Effector memory CD4-positive, alpha-beta T cell (primary cell): ENCODE data around the gene C3orf62.
"Not testable (repeated sequence)": the region's sequence is repeated elsewhere in the genome, so short reads cannot be mapped to it uniquely, and the experiment has no call there.

Experiments
- DNase-seq, 3 donors: peaks; one replicate each; pipeline ENCODE4 v3.0.0-alpha.2; 2020
- H3K27ac ChIP-seq: 2 replicates; pipeline ENCODE4 v1.7.0; 2013; ENCODE audit warnings: mild to moderate bottlenecking, low read length, moderate library complexity; ENCODE audit not compliant: insufficient read depth, poor library complexity, severe bottlenecking
- H3K27me3 ChIP-seq: replicated peaks from 2 replicates; pipeline ENCODE4 v1.7.0; 2013; ENCODE audit warnings: mild to moderate bottlenecking, low read length; ENCODE audit not compliant: insufficient read depth, control insufficient read depth, poor library complexity, severe bottlenecking
- H3K36me3 ChIP-seq: 2 replicates; pipeline ENCODE4 v1.7.0; 2013; ENCODE audit warnings: mild to moderate bottlenecking, low read length, moderate library complexity; ENCODE audit not compliant: control insufficient read depth, insufficient read depth
- H3K4me1 ChIP-seq: 2 replicates; pipeline ENCODE4 v1.7.0; 2013; ENCODE audit warnings: low read length, mild to moderate bottlenecking; ENCODE audit not compliant: control insufficient read depth, insufficient read depth, poor library complexity, severe bottlenecking
- H3K4me3 ChIP-seq: 2 replicates; pipeline ENCODE4 v1.7.0; 2013; ENCODE audit warnings: low read length, low read depth, mild to moderate bottlenecking; ENCODE audit not compliant: insufficient read depth, poor library complexity, severe bottlenecking
- H3K9me3 ChIP-seq: 2 replicates; pipeline ENCODE4 v1.7.0; 2013; ENCODE audit warnings: mild to moderate bottlenecking, low read length, moderate library complexity; ENCODE audit not compliant: control insufficient read depth

The C3orf62 gene

DNA sequence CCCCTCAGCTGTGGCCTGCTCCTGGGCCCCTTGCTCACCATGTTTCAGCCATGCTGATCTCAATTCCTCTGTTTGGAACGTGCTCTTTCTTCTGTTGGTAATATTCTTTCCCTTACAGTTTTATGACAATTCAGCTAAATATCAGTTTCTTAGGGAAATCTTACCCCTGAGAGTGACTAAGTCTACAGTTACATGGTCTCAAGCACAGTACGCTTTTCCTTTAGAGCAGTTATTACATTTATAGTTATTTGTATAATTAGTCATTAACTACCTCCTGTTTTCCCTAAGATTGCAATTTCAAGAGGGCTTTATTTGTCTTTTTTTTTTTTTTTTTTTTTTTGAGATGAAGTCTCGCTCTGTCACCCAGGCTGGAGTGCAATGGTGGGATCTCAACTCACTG is 23.5 kb downstream of the C3orf62 start:
- no peaks in the 10 kb centered on the region for H3K9me3 ChIP-seq
- H3K27ac ChIP-seq: no peak overlapping the region
- H3K27me3 ChIP-seq: no peaks in the 10 kb centered on the region
- H3K4me3 ChIP-seq: no peak overlapping the region
- DNase-seq: no peak
- H3K36me3 ChIP-seq: no peaks in the 10 kb centered on the region
- no peaks in the 10 kb centered on the region for H3K4me1 ChIP-seq

DNA sequence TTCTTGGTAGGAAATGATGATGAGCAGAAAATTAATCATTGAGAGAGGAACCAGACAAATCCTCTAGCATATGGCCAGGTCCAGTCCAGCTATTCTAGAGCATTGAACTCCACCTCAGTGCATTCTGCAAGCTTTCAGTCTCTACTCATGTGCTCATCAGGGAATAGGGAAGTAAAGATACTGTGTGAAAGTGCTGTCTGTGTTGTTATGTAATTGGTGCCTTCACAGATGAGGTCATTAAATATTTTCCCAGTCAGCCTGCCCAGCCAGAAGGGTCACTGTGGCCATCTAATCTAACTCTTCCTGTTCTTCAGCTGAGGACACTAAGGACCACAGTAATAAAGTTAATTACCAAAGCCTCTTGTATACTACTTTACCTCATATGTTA is 28.2 kb downstream of the C3orf62 start:
- Histone ChIP-seq H3K9me3 (no peaks in the 10 kb centered on the region), H3K27me3 (no peaks in the 10 kb centered on the region), H3K27ac (no peak overlapping the region), H3K4me1 (no peaks in the 10 kb centered on the region), H3K36me3 (no peaks in the 10 kb centered on the region), H3K4me3 (no peak overlapping the region)
- no peak for DNase-seq

DNA sequence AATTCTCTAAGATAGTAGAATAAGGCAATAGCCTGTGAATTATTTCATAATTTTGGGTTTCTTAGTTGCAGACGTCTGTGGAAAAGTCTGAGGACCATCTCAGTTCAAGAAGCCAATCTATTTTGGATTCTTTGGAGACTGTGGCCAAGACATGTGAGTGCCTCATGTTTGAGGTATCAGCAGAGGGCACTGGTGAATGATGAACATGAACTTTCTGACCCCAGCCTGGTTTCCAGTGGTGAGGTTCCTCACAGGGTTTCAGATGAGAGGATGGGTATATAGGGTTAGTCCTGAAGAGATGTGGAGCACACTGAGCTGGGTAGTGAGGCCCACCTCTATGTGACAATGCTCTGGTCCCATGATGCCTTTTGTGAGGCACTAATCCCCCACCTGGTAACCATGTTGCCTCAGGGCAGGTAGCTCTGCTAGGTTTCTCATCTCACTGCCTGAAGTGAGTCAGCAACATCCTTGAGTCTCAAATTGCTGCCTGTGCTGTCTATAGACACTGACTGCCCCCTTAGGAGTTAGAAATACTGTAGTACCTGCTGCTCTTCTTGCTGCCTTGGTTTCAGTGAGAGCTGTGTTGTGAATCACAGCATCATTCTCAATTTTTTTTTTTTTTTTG is 32.3 kb downstream of the C3orf62 start:
- H3K9me3 ChIP-seq: no peaks in the 10 kb centered on the region
- H3K36me3 ChIP-seq: no peaks in the 10 kb centered on the region
- DNase-seq: no peak
- no peaks in the 10 kb centered on the region for H3K4me1 ChIP-seq
- no peak overlapping the region for H3K27ac ChIP-seq
- no peak overlapping the region for H3K4me3 ChIP-seq
- H3K27me3 ChIP-seq: no peaks in the 10 kb centered on the region

DNA sequence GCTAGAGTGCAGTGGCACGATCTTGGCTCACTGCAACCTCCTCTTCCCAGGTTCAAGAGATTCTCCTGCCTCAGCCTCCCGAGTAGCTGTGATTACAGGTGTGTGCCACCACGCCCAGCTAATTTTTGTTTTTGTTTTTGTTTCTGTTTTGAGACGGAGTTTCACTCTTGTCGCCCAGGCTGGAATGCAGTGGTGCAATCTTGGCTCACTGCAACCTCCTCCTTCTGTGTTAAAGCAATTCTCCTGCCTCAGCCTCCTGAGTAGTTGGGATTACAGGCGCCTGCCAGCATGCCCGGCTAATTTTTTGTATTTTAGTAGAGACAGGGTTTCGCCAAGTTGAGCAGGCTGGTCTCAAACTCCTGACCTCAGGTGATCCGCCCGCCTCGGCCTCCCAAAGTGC is 36.9 kb downstream of the C3orf62 start:
- DNase-seq, H3K4me1 ChIP-seq, H3K27me3 ChIP-seq, H3K36me3 ChIP-seq, H3K4me3 ChIP-seq, H3K27ac ChIP-seq, H3K9me3 ChIP-seq: not testable (repeated sequence)

DNA sequence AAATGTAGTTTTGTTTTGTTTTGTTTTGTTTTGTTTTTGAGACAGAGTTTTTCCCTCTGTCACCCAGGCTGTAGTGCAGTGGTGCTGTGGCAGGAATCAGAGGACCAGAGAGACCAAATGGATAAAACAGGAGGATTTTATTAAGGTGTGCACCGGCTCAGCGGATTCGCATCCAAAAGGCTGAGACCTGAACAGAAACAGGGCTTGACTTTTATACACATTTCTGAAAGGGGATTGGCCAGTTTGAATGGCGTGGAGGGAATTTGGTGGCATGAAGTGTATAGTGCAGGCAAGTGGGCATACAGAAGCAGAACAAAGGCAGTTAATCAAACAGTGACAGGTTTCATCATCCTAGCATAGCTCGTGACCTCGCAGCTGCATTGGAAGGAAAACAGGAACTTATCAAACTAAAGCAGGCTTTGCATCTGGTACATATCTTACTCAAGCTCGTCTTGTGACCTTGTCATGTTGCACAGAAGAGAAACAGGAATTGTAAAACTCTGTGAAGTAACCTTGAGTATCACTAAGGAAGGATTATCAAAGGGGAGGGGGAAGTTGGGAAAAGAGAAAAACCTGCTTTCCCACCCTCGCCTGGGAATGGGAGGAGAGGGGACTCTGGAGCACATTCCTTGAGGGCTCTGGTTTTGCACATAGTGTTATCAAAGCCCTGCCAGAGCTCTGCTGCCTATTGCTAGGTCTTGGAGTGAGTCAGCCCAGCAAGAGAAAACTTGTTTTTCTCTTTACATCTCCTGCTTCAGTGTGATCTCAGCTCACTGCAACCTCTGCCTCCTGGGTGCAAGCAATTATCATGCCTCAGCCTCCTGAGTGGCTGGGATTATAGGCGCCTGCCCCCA is 38.5 kb downstream of the C3orf62 start:
- no peak for DNase-seq
- no peak overlapping the region for H3K27ac ChIP-seq
- H3K4me1 ChIP-seq: no peaks in the 10 kb centered on the region
- no peaks in the 10 kb centered on the region for H3K27me3 ChIP-seq
- no peaks in the 10 kb centered on the region for H3K36me3 ChIP-seq
- no peaks in the 10 kb centered on the region for H3K9me3 ChIP-seq
- H3K4me3 ChIP-seq: no peak overlapping the region

DNA sequence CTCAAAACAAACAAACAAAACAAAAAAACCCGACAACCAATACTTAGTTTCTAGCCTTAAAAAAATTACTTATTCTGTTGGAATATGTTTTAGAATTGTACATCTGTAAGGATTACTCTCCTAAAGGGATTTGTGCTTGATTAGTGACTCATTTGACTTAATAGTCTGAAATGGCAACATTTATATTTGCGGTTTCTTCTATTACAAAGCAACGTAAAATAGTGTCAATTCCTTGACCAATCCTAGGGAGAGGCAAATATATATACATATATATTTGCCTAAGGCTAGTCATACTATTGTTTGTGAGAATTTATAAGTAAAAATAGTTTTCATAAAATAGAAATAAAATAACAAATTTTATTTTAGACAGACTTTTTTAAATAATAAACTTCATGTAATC is 39.7 kb downstream of the C3orf62 start:
- Histone ChIP-seq H3K27ac (no peak overlapping the region), H3K4me1 (no peaks in the 10 kb centered on the region), H3K36me3 (no peaks in the 10 kb centered on the region), H3K4me3 (no peak overlapping the region), H3K9me3 (peaks cover 6% of the 10 kb centered on the region), H3K27me3 (no peaks in the 10 kb centered on the region)
- DNase-seq: no peak

DNA sequence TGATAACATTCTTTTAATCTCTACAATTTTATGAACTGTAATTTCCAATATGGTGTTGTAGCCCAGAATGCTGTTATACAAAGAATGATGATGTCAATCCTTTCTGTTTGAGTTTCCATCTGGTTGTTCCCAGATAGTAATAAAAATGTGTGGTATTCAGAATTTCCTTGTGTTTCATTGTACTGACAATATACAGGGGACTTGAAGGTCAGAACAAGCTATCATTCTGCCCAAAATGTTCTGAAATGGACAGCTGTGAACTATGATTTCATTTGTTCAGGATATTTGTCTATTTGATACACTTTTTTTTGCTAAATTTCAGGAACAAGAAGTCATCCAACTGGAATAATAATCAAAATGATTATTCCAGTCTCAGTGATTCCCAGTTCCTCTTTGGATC is 40.8 kb downstream of the C3orf62 start:
- no peaks in the 10 kb centered on the region for H3K27me3 ChIP-seq
- no peaks in the 10 kb centered on the region for H3K4me1 ChIP-seq
- no peaks in the 10 kb centered on the region for H3K36me3 ChIP-seq
- DNase-seq: no peak
- no peak overlapping the region for H3K27ac ChIP-seq
- H3K9me3 ChIP-seq: peaks cover 6% of the 10 kb centered on the region
- no peak overlapping the region for H3K4me3 ChIP-seq

DNA sequence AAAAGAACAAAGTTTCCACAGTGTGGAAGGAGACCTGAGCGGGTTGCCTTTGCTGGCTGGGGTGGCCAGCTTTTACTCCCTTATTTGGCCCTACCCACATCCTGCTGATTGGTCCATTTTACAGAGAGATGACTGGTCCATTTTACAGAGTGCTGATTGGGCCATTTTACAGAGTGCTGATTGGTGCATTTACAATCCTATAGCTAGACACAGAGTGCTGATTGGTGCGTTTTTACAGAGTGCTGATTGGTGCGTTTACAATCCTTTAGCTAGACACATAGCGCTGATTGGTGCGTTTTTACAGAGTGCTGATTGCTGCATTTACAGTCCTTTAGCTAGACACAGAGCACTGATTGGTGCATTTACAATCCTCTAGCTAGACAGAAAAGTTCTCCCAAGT is 48.2 kb downstream of the C3orf62 start:
- H3K27ac ChIP-seq, H3K4me1 ChIP-seq, H3K9me3 ChIP-seq: not testable (repeated sequence)

DNA sequence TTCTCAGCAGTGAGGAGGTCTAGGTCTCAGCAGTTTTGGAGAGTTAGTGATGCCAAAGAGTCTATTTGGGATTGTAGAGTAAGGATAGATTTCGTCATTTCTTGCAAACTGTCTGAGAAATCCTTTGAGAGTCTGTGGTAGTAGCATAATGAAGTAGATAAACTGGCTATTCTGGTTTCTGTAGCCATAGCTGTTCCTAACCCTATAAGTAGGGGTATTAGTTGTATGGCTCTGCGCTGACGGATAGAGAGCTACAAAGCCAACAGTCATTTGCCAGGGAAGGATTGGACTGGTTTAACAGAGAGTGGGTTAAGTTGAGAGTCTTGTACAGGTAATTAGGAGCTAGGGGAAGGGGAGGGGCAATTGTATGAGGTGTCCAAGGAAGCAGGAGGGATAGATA is 55.0 kb downstream of the C3orf62 start:
- no peaks in the 10 kb centered on the region for H3K4me1 ChIP-seq
- H3K27ac ChIP-seq: no peak overlapping the region
- DNase-seq: no peak
- H3K9me3 ChIP-seq: no peaks in the 10 kb centered on the region
- H3K27me3 ChIP-seq: no peaks in the 10 kb centered on the region
- H3K4me3 ChIP-seq: no peak overlapping the region
- H3K36me3 ChIP-seq: no peaks in the 10 kb centered on the region

More for the DNA sequence above, 48.2 kb downstream of the C3orf62 start:
- not testable (repeated sequence) for H3K4me3 ChIP-seq, H3K36me3 ChIP-seq, H3K27me3 ChIP-seq, DNase-seq

DNA sequence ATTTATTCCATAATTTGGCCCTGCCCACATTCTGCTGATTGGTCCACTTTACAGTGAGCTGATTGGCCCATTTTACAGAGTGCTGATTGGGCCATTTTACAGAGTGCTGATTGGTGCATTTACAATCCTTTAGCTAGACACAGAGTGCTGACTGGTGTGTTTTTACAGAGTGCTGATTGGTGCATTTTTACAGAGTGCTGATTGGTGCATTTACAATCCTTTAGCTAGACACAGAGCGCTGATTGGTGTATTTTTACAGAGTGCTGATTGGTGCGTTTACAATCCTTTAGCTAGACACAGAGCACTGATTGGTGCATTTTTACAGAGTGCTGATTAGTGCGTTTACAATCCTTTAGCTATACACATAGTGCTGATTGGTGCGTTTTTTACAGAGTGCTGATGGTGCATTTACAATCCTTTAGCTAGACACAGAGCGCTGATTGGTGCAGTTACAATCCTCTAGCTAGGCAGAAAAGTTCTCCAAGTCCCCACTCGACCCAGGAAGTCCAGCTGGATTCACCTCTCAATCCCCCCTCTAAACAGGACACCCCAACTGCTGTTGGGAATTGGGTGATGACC is 56.0 kb downstream of the C3orf62 start:
- not testable (repeated sequence) for DNase-seq, H3K4me1 ChIP-seq, H3K9me3 ChIP-seq, H3K36me3 ChIP-seq, H3K27me3 ChIP-seq, H3K27ac ChIP-seq, H3K4me3 ChIP-seq
